ENCODE data around the gene CEP97.
"Not testable (repeated sequence)": the region's sequence is repeated elsewhere in the genome, so short reads cannot be mapped to it uniquely, and the experiment has no call there.

The CEP97 gene

GRCh38 chr3:101702726-101703125, 21.7 kb upstream of the CEP97 start:
- DNase-seq (ENCODE audit: low read depth), result no peak
- H3K4me3 ChIP-seq (ENCODE audit: low read depth, low read length), result no peak overlapping the region
- TF ChIP-seq POLR2A (IDR thresholded peaks at IDR 0.05; ENCODE audit: extremely low read depth, insufficient read length) (no peak), MYC (IDR thresholded peaks at IDR 0.05; ENCODE audit: low read depth, low read length) (no peak), CTCF (IDR thresholded peaks at IDR 0.05; ENCODE audit: low read depth, low read length) (no peak)
- TF ChIP-seq, protein P1, sequence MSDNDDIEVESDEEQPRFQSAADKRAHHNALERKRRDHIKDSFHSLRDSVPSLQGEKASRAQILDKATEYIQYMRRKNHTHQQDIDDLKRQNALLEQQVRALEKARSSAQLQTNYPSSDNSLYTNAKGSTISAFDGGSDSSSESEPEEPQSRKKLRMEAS (IDR thresholded peaks at IDR 0.05; ENCODE audit: low read depth, low read length), result no peak

DNA sequence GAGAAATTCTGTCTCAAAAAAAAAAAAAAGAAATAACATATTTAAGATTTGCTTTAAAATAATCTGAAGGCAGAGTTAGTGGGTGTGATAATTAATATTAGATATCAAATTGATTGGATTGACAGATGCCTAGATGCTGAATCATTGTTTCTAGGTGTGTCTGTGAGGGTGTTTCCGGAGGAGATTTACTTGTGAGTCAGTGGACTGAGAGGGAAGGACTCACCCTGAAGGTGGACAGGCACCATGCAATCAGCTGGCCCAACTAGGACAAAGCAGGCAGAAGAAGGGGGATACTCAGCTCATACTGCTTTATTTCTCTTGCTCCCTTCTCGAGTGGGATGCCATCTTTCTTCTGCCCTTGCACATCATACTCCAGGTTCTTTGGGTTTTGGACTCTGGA, 21.2 kb upstream of the CEP97 start:
- no peak for DNase-seq (ENCODE audit: low read depth)
- no peak overlapping the region for H3K4me3 ChIP-seq (ENCODE audit: low read depth, low read length)
- TF ChIP-seq, protein P1 (IDR thresholded peaks at IDR 0.05; ENCODE audit: low read depth, low read length), result no peak
- no peak for TF ChIP-seq MYC (IDR thresholded peaks at IDR 0.05; ENCODE audit: low read depth, low read length)
- TF ChIP-seq POLR2A (IDR thresholded peaks at IDR 0.05; ENCODE audit: extremely low read depth, insufficient read length), result no peak
- no peak for TF ChIP-seq CTCF (IDR thresholded peaks at IDR 0.05; ENCODE audit: low read depth, low read length)

- DNase-seq (ENCODE audit: low read depth); H3K4me3 ChIP-seq (ENCODE audit: low read depth, low read length): not testable (repeated sequence)
Observed at GRCh38 chr3:101704639-101705038, 19.8 kb upstream of the CEP97 start.

DNA sequence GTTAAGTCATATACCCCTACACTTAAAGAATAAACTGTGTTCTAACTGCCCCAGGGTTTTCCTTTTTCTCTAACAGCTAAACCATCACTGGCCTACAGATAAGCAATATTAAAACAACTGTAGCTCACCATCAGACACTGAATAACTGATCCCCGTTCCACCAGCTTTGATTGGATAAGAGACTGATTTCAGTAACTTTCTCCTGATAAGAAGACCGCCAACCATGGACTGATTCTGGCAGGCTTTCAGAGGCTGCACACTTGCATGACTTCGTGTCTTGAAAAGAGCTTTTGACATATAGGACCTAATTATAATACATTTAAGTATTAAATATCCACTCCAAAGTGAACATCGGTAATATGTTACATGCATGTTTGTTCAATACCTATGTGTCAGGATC, 15.3 kb upstream of the CEP97 start:
- DNase-seq (ENCODE audit: low read depth), result no peak
- no peak for TF ChIP-seq CTCF (IDR thresholded peaks at IDR 0.05; ENCODE audit: low read depth, low read length)
- no peak for TF ChIP-seq MYC (IDR thresholded peaks at IDR 0.05; ENCODE audit: low read depth, low read length)
- no peak for TF ChIP-seq POLR2A (IDR thresholded peaks at IDR 0.05; ENCODE audit: extremely low read depth, insufficient read length)
- TF ChIP-seq, protein P1 (IDR thresholded peaks at IDR 0.05; ENCODE audit: low read depth, low read length), result no peak

DNA sequence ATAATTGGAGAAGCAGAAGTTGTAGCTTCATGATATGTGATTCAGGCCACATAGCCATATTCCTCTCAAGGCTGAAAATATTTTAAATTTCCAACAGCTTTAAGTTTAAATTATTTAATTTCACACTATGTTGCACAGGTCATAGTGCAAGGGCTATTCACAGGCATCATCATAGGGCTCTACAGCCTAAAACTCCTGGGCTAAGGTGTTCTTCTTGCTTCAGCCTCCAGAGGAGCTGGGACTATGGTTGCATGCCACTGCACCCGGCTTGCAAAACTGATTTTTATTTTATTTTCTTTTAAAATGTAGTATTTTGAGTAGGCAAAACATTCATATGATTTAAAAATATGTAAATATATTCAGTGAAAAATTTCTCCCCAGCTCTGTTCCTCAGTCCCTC, 6.0 kb upstream of the CEP97 start:
- TF ChIP-seq MYC (IDR thresholded peaks at IDR 0.05; ENCODE audit: low read depth, low read length), result no peak
- no peak for TF ChIP-seq CTCF (IDR thresholded peaks at IDR 0.05; ENCODE audit: low read depth, low read length)
- TF ChIP-seq, protein P1 (IDR thresholded peaks at IDR 0.05; ENCODE audit: low read depth, low read length), result no peak
- TF ChIP-seq POLR2A (IDR thresholded peaks at IDR 0.05; ENCODE audit: extremely low read depth, insufficient read length), result no peak
- DNase-seq (ENCODE audit: low read depth), result no peak
- H3K4me3 ChIP-seq (ENCODE audit: low read depth, low read length), result no peak overlapping the region

More for the DNA sequence above, 15.3 kb upstream of the CEP97 start:
- no peak overlapping the region for H3K4me3 ChIP-seq (ENCODE audit: low read depth, low read length)

DNA sequence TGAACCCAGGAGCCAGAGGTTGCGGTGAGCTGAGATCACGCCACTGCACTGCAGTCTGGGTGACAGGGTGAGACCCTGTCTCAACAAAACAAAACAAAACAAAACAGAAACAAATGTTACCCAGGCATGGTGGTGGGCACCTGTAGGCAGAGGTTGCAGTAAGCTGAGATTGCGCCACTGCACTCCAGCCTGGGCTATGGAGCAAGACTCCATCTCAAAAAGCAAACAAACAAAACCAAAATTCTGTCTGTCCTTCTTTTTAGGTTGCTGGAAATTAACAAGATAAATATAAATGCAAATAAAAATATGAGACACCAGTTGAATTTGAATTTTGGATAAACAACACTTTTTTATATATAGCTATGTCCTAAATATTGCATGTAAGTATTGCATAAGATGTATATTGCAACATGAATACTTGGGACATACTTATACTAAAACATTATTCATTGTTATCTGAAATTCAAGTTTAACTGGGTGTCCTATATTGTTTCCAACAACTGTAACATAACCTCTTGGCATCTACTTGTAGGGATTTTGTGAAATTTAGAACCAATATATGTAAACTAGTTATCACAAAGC, 4.7 kb upstream of the CEP97 start:
- DNase-seq (ENCODE audit: low read depth), result peak; percentile 25
- no peak for TF ChIP-seq CTCF (IDR thresholded peaks at IDR 0.05; ENCODE audit: low read depth, low read length)
- TF ChIP-seq, protein P1 (IDR thresholded peaks at IDR 0.05; ENCODE audit: low read depth, low read length), result no peak
- TF ChIP-seq POLR2A (IDR thresholded peaks at IDR 0.05; ENCODE audit: extremely low read depth, insufficient read length), result no peak
- TF ChIP-seq MYC (IDR thresholded peaks at IDR 0.05; ENCODE audit: low read depth, low read length), result no peak

More for the DNA sequence above, 4.7 kb upstream of the CEP97 start:
- no peak overlapping the region for H3K4me3 ChIP-seq (ENCODE audit: low read depth, low read length)

Data from NB4 (cell line).